ENCODE results near the gene TGM5.
"Not testable (repeated sequence)": the region's sequence is repeated elsewhere in the genome, so short reads cannot be mapped to it uniquely, and the experiment has no call there.

TGM5 gene

DNA sequence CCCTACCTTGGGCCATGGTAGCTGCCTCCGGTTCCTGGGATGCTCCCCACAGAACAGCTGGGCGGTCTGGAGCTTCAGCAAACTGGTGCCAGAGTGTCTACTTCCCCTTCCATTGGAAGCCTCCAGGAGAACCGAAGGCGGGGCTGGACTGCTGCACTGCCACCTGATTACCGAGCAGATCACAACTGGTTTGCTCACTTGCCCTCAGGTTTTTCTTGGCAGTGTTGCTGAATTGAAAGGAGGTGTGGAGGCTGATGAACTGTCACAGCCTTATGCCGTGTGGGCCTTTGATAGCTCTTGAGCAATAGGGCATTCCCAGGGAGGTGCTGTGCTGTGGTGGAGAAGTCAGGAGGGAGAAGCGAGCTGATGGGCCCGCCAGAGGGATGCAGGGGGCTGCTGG lies at the start of gene TGM5:
Gene TGM5 (minus strand): TSS at position 95 of the 400 bp plus-strand sequence. CDS start 79 bp downstream, at position 16.
- no peak for DNase-seq

GRCh38 chr15:43314171-43314570 lies 47.4 kb upstream of the TGM5 start:
- DNase-seq: no peak

GRCh38 chr15:43312378-43312777 lies 45.6 kb upstream of the TGM5 start:
- DNase-seq: no peak

GRCh38 chr15:43302205-43302817 lies 35.6 kb upstream of the TGM5 start, which contains the start of gene TGM7:
TGM7 (minus strand) TSS chr15:43302255.
- no peak for DNase-seq

DNA sequence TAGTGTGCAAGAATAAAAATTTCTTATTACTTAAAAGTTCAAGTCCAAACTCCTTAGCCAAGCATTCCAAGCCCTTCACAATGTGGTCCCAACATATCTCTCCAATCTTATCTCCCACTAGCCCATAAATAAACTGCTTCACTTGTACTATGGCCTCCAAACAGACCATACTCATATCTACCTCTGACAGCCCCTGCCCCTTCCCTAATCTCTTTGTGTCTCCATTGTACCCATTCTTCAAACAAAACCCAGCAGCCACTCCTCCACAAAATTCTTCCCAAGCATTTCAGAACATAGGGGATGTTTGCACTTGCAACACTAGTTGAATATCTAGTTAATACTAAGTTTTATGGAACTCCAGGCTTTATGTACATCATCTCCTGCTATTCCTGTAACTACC lies 33.2 kb upstream of the TGM5 start:
- no peak for DNase-seq

DNA sequence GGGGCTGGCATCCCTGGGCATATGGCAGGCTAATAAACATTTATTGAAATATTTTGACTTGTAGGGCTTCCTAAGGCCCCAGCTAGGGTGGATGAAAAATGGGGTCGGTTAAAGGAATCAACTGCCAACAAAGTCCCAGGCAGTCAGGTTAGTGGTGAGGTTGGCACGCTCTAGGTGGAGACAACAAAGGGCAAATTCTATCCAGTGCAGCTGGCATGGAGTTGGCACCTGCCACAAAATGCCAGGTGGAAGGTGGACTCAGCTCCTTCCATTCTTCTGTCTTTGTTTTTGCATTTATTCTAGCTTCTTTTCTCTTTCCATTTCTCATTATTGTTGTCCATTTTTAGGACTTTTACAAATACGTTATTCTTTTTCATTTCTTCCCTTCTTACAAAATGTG lies 32.7 kb upstream of the TGM5 start:
- no peak for DNase-seq

DNA sequence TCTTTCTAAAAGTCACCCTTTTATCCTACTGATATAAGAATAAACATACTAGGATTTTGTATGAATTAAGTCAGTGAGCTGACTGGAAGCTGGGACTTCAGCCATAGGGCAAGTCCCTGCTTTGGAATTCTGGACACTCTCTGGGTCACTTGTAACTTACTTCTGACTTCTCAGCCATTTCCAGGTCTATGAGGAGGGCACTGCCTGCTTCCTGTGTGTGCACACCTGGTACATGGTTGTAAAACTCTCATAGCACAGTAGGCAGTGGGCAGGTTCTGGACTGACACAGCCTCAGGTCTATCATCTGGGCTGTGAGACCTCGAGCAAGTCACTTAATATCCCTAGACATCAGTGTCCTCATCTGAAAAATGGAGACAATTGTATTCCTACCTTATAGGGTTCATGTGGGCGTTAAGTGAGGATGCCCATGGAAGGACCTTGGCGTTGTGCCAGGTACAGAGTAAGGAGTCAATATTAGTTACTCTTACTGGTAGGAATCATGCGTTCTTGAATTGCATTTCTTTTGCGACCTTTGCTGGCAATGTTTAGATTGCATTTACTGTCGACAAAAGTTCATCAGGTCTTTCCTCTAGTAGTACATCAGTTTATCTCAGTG lies 27.5 kb upstream of the TGM5 start:
- DNase-seq: no peak

DNA sequence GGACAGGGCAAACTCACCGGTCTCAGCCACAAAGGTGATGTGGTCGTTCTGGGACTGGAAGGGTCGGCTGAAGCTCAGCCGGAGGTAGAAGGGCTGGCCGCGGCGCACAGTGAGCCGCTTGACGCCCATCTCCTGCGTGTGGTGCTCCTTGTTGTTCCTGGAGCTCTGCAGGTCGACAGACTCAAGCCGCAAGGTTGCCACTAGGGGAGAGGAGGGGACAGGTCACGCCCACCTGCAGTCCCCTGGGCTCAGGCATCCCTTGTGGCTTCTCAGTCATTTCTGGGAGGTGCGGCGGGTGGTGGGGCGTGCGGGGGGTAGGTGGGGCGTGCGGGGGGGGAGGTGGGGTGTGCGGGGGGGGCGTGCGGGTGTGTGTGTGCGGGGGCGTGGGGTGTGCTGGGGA lies 26.7 kb upstream of the TGM5 start:
- no peak for DNase-seq

DNA sequence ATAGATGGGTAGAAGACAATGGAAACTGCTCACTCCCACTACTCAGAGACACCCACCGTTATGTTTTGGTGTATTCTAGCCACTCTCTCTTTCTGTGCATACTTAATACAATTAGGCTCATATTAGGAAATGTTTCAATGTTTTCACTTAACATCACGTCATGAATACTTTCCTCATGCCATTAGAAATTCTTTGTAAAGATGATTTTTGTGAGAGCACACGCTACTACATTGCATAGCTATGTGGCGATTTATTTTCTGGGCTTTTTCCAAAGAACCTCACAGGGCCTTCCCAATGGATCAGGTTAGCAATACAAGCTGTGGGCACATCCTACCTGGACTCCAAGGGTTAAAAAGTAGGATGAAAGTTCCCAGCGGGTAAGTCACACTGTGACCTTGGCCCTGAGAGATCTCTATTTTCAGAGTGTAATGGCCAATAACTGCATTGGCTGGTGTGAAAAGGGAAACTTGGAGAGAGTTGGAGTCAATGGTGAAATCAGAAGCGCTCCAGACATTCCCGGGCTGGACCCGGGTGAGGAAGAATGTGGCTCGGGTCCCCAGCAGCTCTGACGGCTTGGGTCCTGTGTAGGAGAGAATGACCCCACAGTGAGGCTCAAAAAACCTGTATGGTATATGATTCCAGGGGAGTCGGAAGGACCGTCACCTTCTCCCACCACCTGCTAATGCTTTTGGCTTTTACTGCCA lies 25.8 kb upstream of the TGM5 start:
- no peak for DNase-seq

- not testable (repeated sequence) for DNase-seq
These were observed 22.9 kb upstream of the TGM5 start for GRCh38 chr15:43289656-43290055.

GRCh38 chr15:43287254-43287653 lies 20.5 kb upstream of the TGM5 start:
- no peak for DNase-seq

- no peak for DNase-seq
These were observed 19.3 kb upstream of the TGM5 start for GRCh38 chr15:43286074-43286473.

- no peak for DNase-seq
These were observed 18.9 kb upstream of the TGM5 start for GRCh38 chr15:43285609-43286037.

DNA sequence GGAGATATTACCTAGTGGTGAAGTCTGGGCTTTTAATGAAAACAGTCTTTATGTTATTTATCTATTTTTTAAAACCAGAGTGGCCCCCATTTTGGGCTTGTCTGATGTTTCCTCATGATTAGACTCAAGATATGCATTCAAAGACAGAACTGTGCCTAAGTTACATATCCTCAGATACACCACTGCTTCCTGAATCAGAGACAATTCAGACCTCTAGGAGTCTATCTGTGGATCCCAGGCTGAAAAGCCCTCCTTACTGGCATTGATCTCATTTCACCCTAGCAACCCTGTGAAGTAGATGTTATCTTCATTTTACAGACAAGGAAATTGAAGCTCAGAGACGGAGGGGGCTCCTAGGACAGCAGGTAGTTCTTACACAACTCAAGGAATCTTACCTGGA lies 16.8 kb upstream of the TGM5 start:
- DNase-seq: no peak

DNA sequence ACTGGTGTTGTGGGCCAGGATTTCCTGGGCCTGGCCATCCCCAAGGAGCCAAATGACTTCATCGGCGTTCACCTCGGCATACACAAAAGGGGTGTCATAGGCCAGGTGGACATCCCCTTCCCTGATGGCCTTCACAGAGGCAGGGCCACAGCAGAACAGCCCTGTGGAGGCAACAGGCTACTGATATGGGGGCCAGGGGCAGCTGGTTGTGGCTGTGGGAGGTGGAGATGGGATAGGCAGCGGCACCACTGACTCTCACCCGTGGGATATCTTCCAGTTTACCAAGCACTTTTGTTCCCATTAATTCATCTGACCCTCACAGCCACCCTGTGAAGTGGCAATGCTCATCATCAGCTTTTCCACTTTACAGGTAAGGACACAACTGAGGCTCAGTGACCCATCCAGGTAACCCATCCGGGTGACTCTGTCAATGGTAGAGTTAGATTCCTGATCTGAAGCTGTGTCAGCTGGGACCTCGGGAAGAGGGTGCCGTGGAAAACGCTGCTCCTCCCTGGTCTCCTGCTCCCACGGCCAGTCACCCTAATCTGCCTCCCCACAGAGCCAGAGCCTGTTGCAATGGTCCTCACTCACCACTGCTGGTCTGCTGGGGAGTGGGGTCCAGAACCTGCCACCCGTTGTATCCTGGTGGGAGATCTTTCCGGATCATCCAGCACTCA lies 15.3 kb upstream of the TGM5 start:
- DNase-seq: no peak

GRCh38 chr15:43280996-43281395 lies 14.3 kb upstream of the TGM5 start:
- DNase-seq: no peak

GRCh38 chr15:43279496-43279895 lies 12.8 kb upstream of the TGM5 start:
- no peak for DNase-seq

- DNase-seq: no peak
These were observed 12.1 kb upstream of the TGM5 start for GRCh38 chr15:43278869-43279268.

DNA sequence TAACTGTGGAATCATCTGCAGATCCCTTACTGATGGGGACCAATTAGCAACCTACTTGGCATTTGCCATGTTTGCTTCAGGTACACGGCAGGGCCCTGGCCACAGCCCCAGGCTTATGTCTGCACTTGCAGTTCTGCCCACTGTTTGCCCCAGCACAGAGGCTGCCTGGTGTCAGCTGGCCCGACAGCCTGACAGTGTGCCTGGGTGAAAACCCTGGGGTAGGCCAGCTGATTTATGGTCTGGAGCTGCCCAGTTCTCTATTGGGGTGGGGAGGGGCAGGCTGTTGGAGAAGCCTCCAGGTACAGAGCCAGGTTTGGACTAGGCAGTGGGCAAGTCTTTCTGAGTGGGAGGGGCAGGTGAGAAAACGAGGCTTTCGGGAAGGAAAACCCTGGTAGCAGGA lies 11.2 kb upstream of the TGM5 start:
- no peak for DNase-seq

GRCh38 chr15:43277231-43277823 lies 10.6 kb upstream of the TGM5 start:
- DNase-seq: no peak

DNA sequence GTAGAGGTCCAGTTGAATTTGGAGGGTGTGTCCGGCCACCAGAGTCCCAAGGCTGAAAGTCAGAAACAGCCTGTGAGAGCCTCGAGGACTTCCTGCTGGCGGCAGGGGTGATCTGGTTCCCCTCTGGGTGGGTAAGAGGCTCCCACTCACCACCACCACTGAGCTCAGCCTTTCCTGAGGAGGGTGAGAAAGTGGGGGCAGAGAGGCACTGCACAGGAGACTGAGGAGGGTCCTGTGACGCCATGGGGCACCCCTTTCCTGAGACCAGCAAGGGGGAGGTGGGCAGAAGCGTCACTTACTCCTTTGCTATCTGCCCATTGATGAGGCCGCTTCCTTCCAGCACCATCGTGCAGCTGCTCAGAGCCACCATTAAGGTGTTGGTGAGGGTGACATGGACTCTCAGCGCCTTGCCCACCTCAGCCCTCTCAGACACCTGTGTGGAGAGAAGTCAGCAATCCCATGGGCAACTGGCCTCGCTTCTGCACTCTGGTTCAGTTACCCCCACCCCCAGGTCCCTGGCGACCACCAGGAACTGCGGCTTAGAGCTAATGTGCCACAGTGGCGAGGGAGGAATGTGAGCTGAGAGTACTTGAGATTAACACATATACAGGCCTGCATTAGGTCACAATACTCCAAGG lies 10.0 kb upstream of the TGM5 start:
- no peak for DNase-seq

DNA sequence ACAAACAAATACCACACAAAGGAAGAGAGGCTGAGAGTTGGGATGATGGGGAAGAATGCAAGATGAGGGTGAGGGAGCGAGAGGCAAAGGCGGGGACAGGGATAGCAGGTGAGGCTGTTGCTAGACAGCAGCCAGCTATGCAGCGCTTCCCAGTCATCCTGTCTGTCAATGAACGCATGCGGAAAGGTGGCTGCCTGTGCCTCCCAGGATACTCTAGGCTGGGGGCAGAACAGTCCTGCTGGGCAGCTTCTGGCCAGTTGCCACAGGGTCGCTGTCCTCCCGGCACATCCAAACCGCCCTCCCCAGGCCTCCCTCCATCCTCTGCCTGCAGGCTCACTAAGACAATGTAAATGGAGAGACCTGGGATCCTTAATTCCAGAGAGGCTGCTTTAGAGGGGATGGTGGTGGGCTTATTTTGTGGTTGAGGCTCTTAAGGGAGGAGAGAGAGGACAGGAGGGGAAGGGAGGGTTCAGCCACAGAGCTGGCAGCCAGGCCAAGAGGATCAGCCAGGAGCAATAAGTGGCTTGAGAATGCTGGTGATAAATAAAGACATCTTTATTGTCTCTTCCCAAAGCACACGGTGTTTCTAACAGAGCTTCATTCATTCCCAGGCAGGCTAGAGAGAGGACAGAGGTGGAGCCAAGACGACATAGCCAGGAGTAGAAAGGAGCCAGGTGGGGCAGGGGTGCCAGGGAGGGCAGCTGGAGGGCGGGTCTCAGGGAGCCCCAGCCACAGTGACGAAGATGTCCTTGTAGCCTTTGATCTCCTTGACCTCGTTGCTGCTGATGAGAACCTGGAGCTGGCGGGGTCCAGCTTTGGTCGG lies 9.2 kb upstream of the TGM5 start:
- no peak for DNase-seq
